ENCODE data around the gene RAPGEF4.

Gene RAPGEF4

DNA sequence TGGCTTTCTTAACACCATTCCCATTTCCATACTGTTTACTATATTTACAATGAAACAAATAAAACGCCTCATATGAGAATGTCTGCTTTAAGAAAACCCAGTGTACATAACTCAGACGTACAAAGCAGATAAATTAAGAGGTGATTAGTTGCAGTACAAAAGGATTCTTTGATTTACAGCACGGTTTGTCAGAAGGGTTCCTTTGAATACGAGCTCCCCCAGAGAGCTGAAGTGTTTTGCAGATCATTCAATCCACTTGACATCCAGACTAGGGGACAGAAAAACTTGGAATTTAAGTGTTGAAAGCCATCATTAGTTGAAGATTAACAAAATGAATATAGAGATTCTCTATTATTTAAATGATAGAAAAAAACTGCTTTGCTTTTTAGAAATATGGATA lies 72.5 kb downstream of the RAPGEF4 start:
- DNase-seq (ENCODE audit: low read depth, low spot score) = no peak

DNA sequence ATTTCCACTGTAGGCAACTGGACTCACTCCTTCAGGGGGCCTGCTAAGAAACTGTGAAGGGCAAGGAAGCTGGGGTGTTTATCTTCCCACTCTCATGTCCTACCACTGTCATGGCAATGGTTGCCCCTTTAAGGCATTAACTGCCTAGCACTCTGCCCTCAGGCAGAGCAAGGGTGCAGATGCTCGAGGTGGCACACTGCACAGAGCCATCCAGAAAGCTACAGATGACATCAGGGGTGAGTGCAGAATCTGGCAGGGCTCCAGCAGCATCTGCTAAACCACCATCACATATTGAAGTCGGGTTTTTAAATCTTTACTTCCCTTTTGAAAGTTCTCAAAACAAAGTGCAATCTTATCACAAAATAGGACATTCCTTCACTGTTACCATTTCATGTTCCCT lies 75.4 kb downstream of the RAPGEF4 start:
- H3K4me3 ChIP-seq (ENCODE audit: low read depth, low read length) = no peak overlapping the region
- no peak for DNase-seq (ENCODE audit: low read depth, low spot score)
- ChIA-PET CTCF (interaction anchor here (1.1 to 9.2 kb wide), 3 partner anchors 46 to 211 kb away, joined by 3 to 254 read pairs (median 3); no protein-coding TSS in a partner anchor), POLR2A (no interaction called here)
- TF ChIP-seq, protein P1, sequence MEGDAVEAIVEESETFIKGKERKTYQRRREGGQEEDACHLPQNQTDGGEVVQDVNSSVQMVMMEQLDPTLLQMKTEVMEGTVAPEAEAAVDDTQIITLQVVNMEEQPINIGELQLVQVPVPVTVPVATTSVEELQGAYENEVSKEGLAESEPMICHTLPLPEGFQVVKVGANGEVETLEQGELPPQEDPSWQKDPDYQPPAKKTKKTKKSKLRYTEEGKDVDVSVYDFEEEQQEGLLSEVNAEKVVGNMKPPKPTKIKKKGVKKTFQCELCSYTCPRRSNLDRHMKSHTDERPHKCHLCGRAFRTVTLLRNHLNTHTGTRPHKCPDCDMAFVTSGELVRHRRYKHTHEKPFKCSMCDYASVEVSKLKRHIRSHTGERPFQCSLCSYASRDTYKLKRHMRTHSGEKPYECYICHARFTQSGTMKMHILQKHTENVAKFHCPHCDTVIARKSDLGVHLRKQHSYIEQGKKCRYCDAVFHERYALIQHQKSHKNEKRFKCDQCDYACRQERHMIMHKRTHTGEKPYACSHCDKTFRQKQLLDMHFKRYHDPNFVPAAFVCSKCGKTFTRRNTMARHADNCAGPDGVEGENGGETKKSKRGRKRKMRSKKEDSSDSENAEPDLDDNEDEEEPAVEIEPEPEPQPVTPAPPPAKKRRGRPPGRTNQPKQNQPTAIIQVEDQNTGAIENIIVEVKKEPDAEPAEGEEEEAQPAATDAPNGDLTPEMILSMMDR (IDR thresholded peaks at IDR 0.05; ENCODE audit: insufficient read depth, low read length, missing control alignments) = no peak

More for the DNA sequence above, 72.5 kb downstream of the RAPGEF4 start:
- POLR2A ChIA-PET = no interaction called here
- TF ChIP-seq, protein P1 (IDR thresholded peaks at IDR 0.05; ENCODE audit: insufficient read depth, low read length, missing control alignments) = no peak
- CTCF ChIA-PET = interaction anchor here (0.9 to 9.2 kb wide), 15 partner anchors 7 to 409 kb away, joined by 3 to 254 read pairs (median 14); no protein-coding TSS in a partner anchor
- H3K4me3 ChIP-seq (ENCODE audit: low read depth, low read length) = no peak overlapping the region

- no peak for DNase-seq (ENCODE audit: low read depth, low spot score)
- ChIA-PET CTCF (interaction anchor here (1.7 to 4.4 kb wide), 3 partner anchors 116 to 149 kb away, joined by 5 to 125 read pairs (median 16); no protein-coding TSS in a partner anchor), POLR2A (no interaction called here)
- TF ChIP-seq, protein P1 (IDR thresholded peaks at IDR 0.05; ENCODE audit: insufficient read depth, low read length, missing control alignments) = no peak
- H3K4me3 ChIP-seq (ENCODE audit: low read depth, low read length) = no peak overlapping the region
Observed at GRCh38 chr2:172812158-172812744, 76.6 kb downstream of the RAPGEF4 start.

DNA sequence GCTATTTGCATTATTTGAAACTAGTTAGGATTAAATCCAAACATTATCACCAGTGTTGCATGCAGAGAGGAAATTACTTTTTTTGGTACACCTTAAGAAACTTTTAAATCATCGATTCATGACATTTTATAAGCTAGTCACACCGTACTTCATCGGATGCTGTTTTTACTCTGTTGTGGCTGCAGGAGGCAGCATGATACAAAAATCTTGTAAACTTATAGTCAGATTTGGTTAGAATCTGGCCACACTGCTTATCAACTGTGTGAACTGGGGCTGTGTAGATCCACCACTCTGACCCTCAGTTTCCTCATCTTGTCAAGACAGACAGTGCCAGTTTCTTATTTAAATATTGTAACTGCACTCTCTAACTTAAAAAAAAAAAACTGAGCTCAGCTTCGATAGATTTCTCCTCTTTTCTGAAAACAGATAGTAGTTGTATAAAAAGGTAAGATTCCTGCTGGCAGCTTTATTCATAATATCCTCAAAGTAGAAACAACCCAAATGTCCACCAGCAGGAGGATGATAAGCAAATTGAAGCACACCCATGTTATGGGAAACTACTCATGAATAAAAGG lies 77.8 kb downstream of the RAPGEF4 start:
- ChIA-PET CTCF (interaction anchor here (0.6 to 4.4 kb wide), 24 partner anchors 8 to 403 kb away, joined by 3 to 125 read pairs (median 5); no protein-coding TSS in a partner anchor), POLR2A (no interaction called here)
- H3K4me3 ChIP-seq (ENCODE audit: low read depth, low read length) = no peak overlapping the region
- TF ChIP-seq, protein P1 (IDR thresholded peaks at IDR 0.05; ENCODE audit: insufficient read depth, low read length, missing control alignments) = no peak
- DNase-seq (ENCODE audit: low read depth, low spot score) = no peak

DNA sequence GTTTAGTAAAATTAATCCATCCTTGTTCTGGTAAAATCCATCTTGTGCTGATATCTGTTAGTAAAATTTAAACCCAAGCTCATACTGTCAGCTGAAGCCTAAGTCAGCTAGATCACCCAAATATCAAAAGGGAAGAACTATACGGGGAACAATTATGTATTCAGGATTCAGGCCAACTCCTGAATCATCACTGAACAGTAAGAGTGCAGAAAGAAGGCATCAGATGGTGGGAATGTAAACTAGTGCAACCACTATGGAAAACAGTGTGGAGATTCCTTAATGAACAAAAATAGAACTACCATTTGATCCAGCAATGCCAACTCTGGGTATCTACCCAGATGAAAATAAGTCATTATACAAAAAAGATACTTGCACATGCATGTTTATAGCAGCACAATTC lies 81.8 kb downstream of the RAPGEF4 start:
- ChIA-PET CTCF (interaction anchor here (2.6 kb wide), 1 partner anchor 115 kb away, joined by 14 read pairs; no protein-coding TSS in a partner anchor), POLR2A (no interaction called here)
- TF ChIP-seq, protein P1 (IDR thresholded peaks at IDR 0.05; ENCODE audit: insufficient read depth, low read length, missing control alignments) = no peak
- no peak overlapping the region for H3K4me3 ChIP-seq (ENCODE audit: low read depth, low read length)
- no peak for DNase-seq (ENCODE audit: low read depth, low spot score)

- ChIA-PET POLR2A (interaction anchor here (1.1 kb wide), 1 partner anchor 9 kb away, joined by 3 read pairs; no protein-coding TSS in a partner anchor), CTCF (interaction anchor here (3.5 to 7.6 kb wide), 2 partner anchors 13 to 112 kb away, joined by 24 to 44 read pairs; no protein-coding TSS in a partner anchor)
- DNase-seq (ENCODE audit: low read depth, low spot score) = no peak
- H3K4me3 ChIP-seq (ENCODE audit: low read depth, low read length) = no peak overlapping the region
- TF ChIP-seq, protein P1 (IDR thresholded peaks at IDR 0.05; ENCODE audit: insufficient read depth, low read length, missing control alignments) = no peak
Observed at GRCh38 chr2:172819943-172820342, 84.3 kb downstream of the RAPGEF4 start.
